ENCODE results near the gene CNTNAP2. TPM values are rescaled to one million over a fixed set of nuclear protein-coding genes. Genes with fewer than 3 reads are reported as not detected.

CNTNAP2 gene
- total and polyA plus RNA-seq, 7 donors = 0.60 to 2.4 (median 1.7) TPM

GRCh38 chr7:147429961-147430360 lies 1313.4 kb downstream of the CNTNAP2 start:
- Histone ChIP-seq H3K27ac (no peak overlapping the region), H3K36me3 (no peaks in the 10 kb centered on the region), H3K4me1 (no peaks in the 10 kb centered on the region), H3K4me3 (no peak overlapping the region), H3K9me3 (no peaks in the 10 kb centered on the region), H3K27me3 (no peaks in the 10 kb centered on the region)
- intact Hi-C loops (cut with DNase I) = no loop called here
- no peak for TF ChIP-seq POLR2A (IDR thresholded peaks at IDR 0.05)
- no peak for TF ChIP-seq POLR2AphosphoS5 (IDR thresholded peaks at IDR 0.05)
- no peak for TF ChIP-seq EP300 (IDR thresholded peaks at IDR 0.05)
- DNase-seq = no peak

DNA sequence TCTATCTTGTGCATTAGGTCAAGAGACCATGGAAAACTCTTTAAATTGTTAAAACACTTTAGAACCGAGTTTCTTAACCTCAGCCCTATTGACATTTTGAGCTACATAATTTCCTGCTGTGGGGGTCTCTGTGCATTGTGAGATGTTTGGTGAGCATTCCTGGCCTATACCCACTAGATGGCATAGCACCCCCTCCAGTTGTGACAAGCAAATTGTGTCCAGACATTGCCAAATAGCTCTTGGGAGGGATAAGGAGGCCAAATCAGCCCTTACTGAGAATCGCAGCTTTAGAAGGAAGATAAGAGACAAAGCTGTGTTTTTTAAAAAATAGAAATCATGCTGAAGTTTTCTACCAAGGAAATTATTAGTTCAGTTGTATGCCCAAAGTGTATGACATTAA lies 1315.5 kb downstream of the CNTNAP2 start:
- no peaks in the 10 kb centered on the region for H3K9me3 ChIP-seq
- H3K27ac ChIP-seq = no peak overlapping the region
- H3K36me3 ChIP-seq = no peaks in the 10 kb centered on the region
- no peak for DNase-seq
- WGBS, 2 donors = 48 to 59% methylated on average over 2 of the region's 2 CpGs
- H3K4me3 ChIP-seq = no peak overlapping the region
- H3K4me1 ChIP-seq = no peaks in the 10 kb centered on the region
- no peaks in the 10 kb centered on the region for H3K27me3 ChIP-seq
- TF ChIP-seq, protein P1, sequence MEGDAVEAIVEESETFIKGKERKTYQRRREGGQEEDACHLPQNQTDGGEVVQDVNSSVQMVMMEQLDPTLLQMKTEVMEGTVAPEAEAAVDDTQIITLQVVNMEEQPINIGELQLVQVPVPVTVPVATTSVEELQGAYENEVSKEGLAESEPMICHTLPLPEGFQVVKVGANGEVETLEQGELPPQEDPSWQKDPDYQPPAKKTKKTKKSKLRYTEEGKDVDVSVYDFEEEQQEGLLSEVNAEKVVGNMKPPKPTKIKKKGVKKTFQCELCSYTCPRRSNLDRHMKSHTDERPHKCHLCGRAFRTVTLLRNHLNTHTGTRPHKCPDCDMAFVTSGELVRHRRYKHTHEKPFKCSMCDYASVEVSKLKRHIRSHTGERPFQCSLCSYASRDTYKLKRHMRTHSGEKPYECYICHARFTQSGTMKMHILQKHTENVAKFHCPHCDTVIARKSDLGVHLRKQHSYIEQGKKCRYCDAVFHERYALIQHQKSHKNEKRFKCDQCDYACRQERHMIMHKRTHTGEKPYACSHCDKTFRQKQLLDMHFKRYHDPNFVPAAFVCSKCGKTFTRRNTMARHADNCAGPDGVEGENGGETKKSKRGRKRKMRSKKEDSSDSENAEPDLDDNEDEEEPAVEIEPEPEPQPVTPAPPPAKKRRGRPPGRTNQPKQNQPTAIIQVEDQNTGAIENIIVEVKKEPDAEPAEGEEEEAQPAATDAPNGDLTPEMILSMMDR (IDR thresholded peaks at IDR 0.05) = no peak
- TF ChIP-seq EP300 (IDR thresholded peaks at IDR 0.05) (no peak), POLR2AphosphoS5 (IDR thresholded peaks at IDR 0.05) (no peak), POLR2A (IDR thresholded peaks at IDR 0.05) (no peak)
- intact Hi-C loops (cut with DNase I) = no loop called here

- H3K27ac ChIP-seq = no peak overlapping the region
- WGBS, 2 donors = 77 to 88% methylated on average over 1 of the region's 1 CpG
- H3K36me3 ChIP-seq = no peaks in the 10 kb centered on the region
- no peak overlapping the region for H3K4me3 ChIP-seq
- no peaks in the 10 kb centered on the region for H3K9me3 ChIP-seq
- DNase-seq = no peak
- TF ChIP-seq EP300 (IDR thresholded peaks at IDR 0.05) (no peak), POLR2AphosphoS5 (IDR thresholded peaks at IDR 0.05) (no peak), POLR2A (IDR thresholded peaks at IDR 0.05) (no peak)
- H3K4me1 ChIP-seq = no peaks in the 10 kb centered on the region
- intact Hi-C loops (cut with DNase I) = no loop called here
- no peaks in the 10 kb centered on the region for H3K27me3 ChIP-seq
Measured at GRCh38 chr7:147432576-147432975, 1316.0 kb downstream of the CNTNAP2 start.

GRCh38 chr7:147436718-147437117 lies 1320.1 kb downstream of the CNTNAP2 start:
- WGBS, 2 donors = 37 to 57% methylated on average over 3 of the region's 3 CpGs

GRCh38 chr7:147438216-147438615 lies 1321.6 kb downstream of the CNTNAP2 start:
- H3K27ac ChIP-seq = no peak overlapping the region
- no peaks in the 10 kb centered on the region for H3K36me3 ChIP-seq
- intact Hi-C loops (cut with DNase I) = no loop called here
- H3K27me3 ChIP-seq = no peaks in the 10 kb centered on the region
- peaks cover 0 to 10% (median 0%) of the 10 kb centered on the region in 4 donors for H3K9me3 ChIP-seq
- TF ChIP-seq EP300 (IDR thresholded peaks at IDR 0.05) = no peak
- no peak for DNase-seq
- 81 to 91% methylated on average over 1 of the region's 1 CpG for WGBS, 2 donors
- H3K4me3 ChIP-seq = no peak overlapping the region
- H3K4me1 ChIP-seq = no peaks in the 10 kb centered on the region

More at GRCh38 chr7:147436718-147437117, 1320.1 kb downstream of the CNTNAP2 start:
- H3K9me3 ChIP-seq = peaks cover 0 to 3% (median 0%) of the 10 kb centered on the region in 4 donors
- no peak for TF ChIP-seq POLR2AphosphoS5 (IDR thresholded peaks at IDR 0.05)
- TF ChIP-seq POLR2A (IDR thresholded peaks at IDR 0.05) = no peak
- TF ChIP-seq, protein P1 (IDR thresholded peaks at IDR 0.05) = no peak
- no peak for TF ChIP-seq EP300 (IDR thresholded peaks at IDR 0.05)
- H3K27ac ChIP-seq = no peak overlapping the region
- intact Hi-C loops (cut with DNase I) = no loop called here
- DNase-seq = no peak
- H3K4me1 ChIP-seq = no peaks in the 10 kb centered on the region
- no peaks in the 10 kb centered on the region for H3K27me3 ChIP-seq
- no peaks in the 10 kb centered on the region for H3K36me3 ChIP-seq
- H3K4me3 ChIP-seq = no peak overlapping the region

GRCh38 chr7:147443942-147444341 lies 1327.3 kb downstream of the CNTNAP2 start:
- TF ChIP-seq POLR2A (IDR thresholded peaks at IDR 0.05) = no peak
- no peak for TF ChIP-seq POLR2AphosphoS5 (IDR thresholded peaks at IDR 0.05)
- TF ChIP-seq, protein P1 (IDR thresholded peaks at IDR 0.05) = no peak
- intact Hi-C loops (cut with DNase I) = no loop called here
- Histone ChIP-seq H3K4me1 (no peaks in the 10 kb centered on the region), H3K36me3 (no peaks in the 10 kb centered on the region), H3K27me3 (no peaks in the 10 kb centered on the region), H3K9me3 (peaks cover 0 to 10% (median 0%) of the 10 kb centered on the region in 4 donors), H3K27ac (no peak overlapping the region), H3K4me3 (no peak overlapping the region)
- no peak for DNase-seq
- 66 to 84% methylated on average over 2 of the region's 2 CpGs for WGBS, 2 donors
